Vagina (tissue), 2 donors: ENCODE data around the gene GSG1.

ENCODE experiments used
- CTCF ChIP-seq, 3 experiments: fragments of 450-650 bp in 2 of 3; fragments of 200-600 bp in 1 of 3; sonication (generic) in 1 of 3; IDR thresholded peaks; one replicate each; pipeline ENCODE4 v1.5.1; 2017 to 2019; ENCODE audit warnings: antibody characterized with exemption in 3 of 3, mild to moderate bottlenecking in 2 of 3, moderate library complexity in 2 of 3
- POLR2A ChIP-seq, 2 donors: fragments of 450-650 bp; IDR thresholded peaks; one replicate each; pipeline ENCODE4 v1.6.1; 2017; ENCODE audit warnings: antibody characterized with exemption in 2 of 2, mild to moderate bottlenecking in 2 of 2, moderate library complexity in 2 of 2
- POLR2AphosphoS5 ChIP-seq, 2 donors: sonication (generic); formaldehyde crosslinking; IDR thresholded peaks; one replicate each; pipeline ENCODE4 v1.9.0; 2017; ENCODE audit warnings: antibody characterized with exemption in 2 of 2, mild to moderate bottlenecking in 2 of 2, low read depth in 1 of 2; ENCODE audit not compliant: insufficient read depth in 1 of 2

- TF ChIP-seq CTCF (IDR thresholded peaks at IDR 0.05), result no peak
- TF ChIP-seq POLR2A (IDR thresholded peaks at IDR 0.05), result no peak
- no peak for TF ChIP-seq POLR2AphosphoS5 (IDR thresholded peaks at IDR 0.05; ENCODE audit: insufficient read depth in 1 of 2, low read depth in 1 of 2)
These were observed 31.9 kb downstream of the GSG1 start for GRCh38 chr12:13071305-13072280.
